ENCODE results near the gene GABARAP. TPM values are rescaled to one million over a fixed set of nuclear protein-coding genes. Genes with fewer than 3 reads are reported as not detected.

The GABARAP gene
- polyA plus RNA-seq, 1 donor from 2014 or later: 384 TPM

GRCh38 chr17:7243453-7243729 lies 1.1 kb upstream of the GABARAP start:
- peak overlapping the region; percentile 86 for H3K4me2 ChIP-seq (ENCODE audit: low read length)
- no peaks in the 10 kb centered on the region for H3K9me3 ChIP-seq (ENCODE audit: low read length)
- peak overlapping the region; percentile 34 for H2AFZ ChIP-seq (ENCODE audit: low read depth, low read length)
- no peaks in the 10 kb centered on the region for H3K27me3 ChIP-seq (ENCODE audit: insufficient read depth, low read depth, low read length)
- no peaks in the 10 kb centered on the region for H3F3A ChIP-seq (ENCODE audit: insufficient read depth, low read length, poor library complexity, severe bottlenecking)
- H3K4me3 ChIP-seq (ENCODE audit: low read length): peak overlapping the region; percentile 75
- peaks cover 47% of the 10 kb centered on the region for H3K79me2 ChIP-seq (replicated peaks; ENCODE audit: insufficient read depth, low read length)
- H3K27ac ChIP-seq (ENCODE audit: low read length): peak overlapping the region; percentile 99
- H3K9ac ChIP-seq (ENCODE audit: low read length): peak overlapping the region; percentile 99
- no peaks in the 10 kb centered on the region for H3K9me2 ChIP-seq (ENCODE audit: insufficient read depth, low read length)
- no peak for TF ChIP-seq REST (IDR thresholded peaks at IDR 0.05; ENCODE audit: borderline replicate concordance)
- no peaks in the 10 kb centered on the region for H4K20me1 ChIP-seq (ENCODE audit: insufficient read depth)
- no peaks in the 10 kb centered on the region for H3K36me3 ChIP-seq (ENCODE audit: insufficient read depth, low read length)

- Histone ChIP-seq H2AFZ (ENCODE audit: low read depth, low read length) (peak overlapping the region; percentile 35), H3K4me2 (ENCODE audit: low read length) (peak overlapping the region; percentile 86), H3K27me3 (ENCODE audit: insufficient read depth, low read depth, low read length) (no peaks in the 10 kb centered on the region), H3K27ac (ENCODE audit: low read length) (peak overlapping the region; percentile 99), H3K4me3 (ENCODE audit: low read length) (peak overlapping the region; percentile 75), H3K9ac (ENCODE audit: low read length) (peak overlapping the region; percentile 99), H3F3A (ENCODE audit: insufficient read depth, low read length, poor library complexity, severe bottlenecking) (no peaks in the 10 kb centered on the region), H3K36me3 (ENCODE audit: insufficient read depth, low read length) (no peaks in the 10 kb centered on the region), H4K20me1 (ENCODE audit: insufficient read depth) (no peaks in the 10 kb centered on the region), H3K9me3 (ENCODE audit: low read length) (no peaks in the 10 kb centered on the region), H3K9me2 (ENCODE audit: insufficient read depth, low read length) (no peaks in the 10 kb centered on the region), H3K79me2 (replicated peaks; ENCODE audit: insufficient read depth, low read length) (peaks cover 44% of the 10 kb centered on the region)
- TF ChIP-seq CTCF (IDR thresholded peaks at IDR 0.05; ENCODE audit: poor library complexity, severe bottlenecking) (peak; percentile 30), EZH2 (IDR thresholded peaks at IDR 0.05; ENCODE audit: borderline replicate concordance, insufficient read depth, low read length, poor library complexity, severe bottlenecking) (no peak), TAF1 (IDR thresholded peaks at IDR 0.05; ENCODE audit: low read depth) (no peak), RAD21 (conservative IDR thresholded peaks at IDR 0.05) (peak; percentile 39), REST (IDR thresholded peaks at IDR 0.05; ENCODE audit: borderline replicate concordance) (no peak), POLR2AphosphoS5 (IDR thresholded peaks at IDR 0.05) (peak; percentile 83), EP300 (conservative IDR thresholded peaks at IDR 0.05; ENCODE audit: poor library complexity, severe bottlenecking) (peak; percentile 71), MXI1 (conservative IDR thresholded peaks at IDR 0.05; ENCODE audit: poor library complexity, severe bottlenecking) (peak; percentile 51), SMC3 (conservative IDR thresholded peaks at IDR 0.05; ENCODE audit: poor library complexity) (peak; percentile 51)
Measured at GRCh38 chr17:7242717-7243452, 636 bp upstream of the GABARAP start.
